ENCODE results near the gene BHLHA15. TPM values are rescaled to one million over a fixed set of nuclear protein-coding genes. Genes with fewer than 3 reads are reported as not detected.
A peak's percentile ranks its signal among the peaks of the same experiment; 100 is the strongest.

Gene BHLHA15
- total RNA-seq, 1 donor from 2014 or later, result 0.32 TPM

- Mint-ChIP-seq H3K27ac (ENCODE audit: unreplicated experiment) (peak overlapping the region; percentile 99), H3K36me3 (ENCODE audit: low read depth) (peaks cover 17% of the 10 kb centered on the region), H3K27me3 (ENCODE audit: low read depth) (no peaks in the 10 kb centered on the region), H3K4me3 (ENCODE audit: unreplicated experiment) (no peak overlapping the region), H3K9me3 (ENCODE audit: low read depth) (peaks cover 2% of the 10 kb centered on the region), H3K4me1 (ENCODE audit: low read depth) (peaks cover 28% of the 10 kb centered on the region)
- no peak for DNase-seq (ENCODE audit: low spot score)
- TF ChIP-seq CTCF (IDR thresholded peaks at IDR 0.05), result no peak
These were observed 27.7 kb downstream of the BHLHA15 start for GRCh38 chr7:98238976-98239375.

- peaks cover 24% of the 10 kb centered on the region for H3K4me1 Mint-ChIP-seq (ENCODE audit: low read depth)
- H3K27me3 Mint-ChIP-seq (ENCODE audit: low read depth), result no peaks in the 10 kb centered on the region
- no peak for DNase-seq (ENCODE audit: low spot score)
- peak overlapping the region; percentile 78 for H3K27ac Mint-ChIP-seq (ENCODE audit: unreplicated experiment)
- peak; percentile 85 for TF ChIP-seq CTCF (IDR thresholded peaks at IDR 0.05)
- H3K4me3 Mint-ChIP-seq (ENCODE audit: unreplicated experiment), result no peak overlapping the region
- H3K9me3 Mint-ChIP-seq (ENCODE audit: low read depth), result peaks cover 2% of the 10 kb centered on the region
- peaks cover 15% of the 10 kb centered on the region for H3K36me3 Mint-ChIP-seq (ENCODE audit: low read depth)
These were observed 29.9 kb downstream of the BHLHA15 start for GRCh38 chr7:98240961-98241673.

- H3K36me3 Mint-ChIP-seq (ENCODE audit: low read depth), result peaks cover 15% of the 10 kb centered on the region
- H3K9me3 Mint-ChIP-seq (ENCODE audit: low read depth), result peaks cover 2% of the 10 kb centered on the region
- peak; percentile 33 for TF ChIP-seq CTCF (IDR thresholded peaks at IDR 0.05)
- H3K27ac Mint-ChIP-seq (ENCODE audit: unreplicated experiment), result no peak overlapping the region
- no peak for DNase-seq (ENCODE audit: low spot score)
- peaks cover 24% of the 10 kb centered on the region for H3K4me1 Mint-ChIP-seq (ENCODE audit: low read depth)
- no peaks in the 10 kb centered on the region for H3K27me3 Mint-ChIP-seq (ENCODE audit: low read depth)
- H3K4me3 Mint-ChIP-seq (ENCODE audit: unreplicated experiment), result no peak overlapping the region
These were observed 30.5 kb downstream of the BHLHA15 start for GRCh38 chr7:98241674-98242241.

- Mint-ChIP-seq H3K36me3 (ENCODE audit: low read depth) (peaks cover 15% of the 10 kb centered on the region), H3K27me3 (ENCODE audit: low read depth) (no peaks in the 10 kb centered on the region), H3K27ac (ENCODE audit: unreplicated experiment) (no peak overlapping the region), H3K4me1 (ENCODE audit: low read depth) (peaks cover 24% of the 10 kb centered on the region), H3K4me3 (ENCODE audit: unreplicated experiment) (no peak overlapping the region), H3K9me3 (ENCODE audit: low read depth) (peaks cover 2% of the 10 kb centered on the region)
- no peak for TF ChIP-seq CTCF (IDR thresholded peaks at IDR 0.05)
- DNase-seq (ENCODE audit: low spot score), result no peak
These were observed 31.1 kb downstream of the BHLHA15 start for GRCh38 chr7:98242342-98242741.

GRCh38 chr7:98242934-98243333 is 31.7 kb downstream of the BHLHA15 start:
- H3K27ac Mint-ChIP-seq (ENCODE audit: unreplicated experiment), result no peak overlapping the region
- H3K36me3 Mint-ChIP-seq (ENCODE audit: low read depth), result peaks cover 13% of the 10 kb centered on the region
- no peak overlapping the region for H3K4me3 Mint-ChIP-seq (ENCODE audit: unreplicated experiment)
- H3K4me1 Mint-ChIP-seq (ENCODE audit: low read depth), result peaks cover 24% of the 10 kb centered on the region
- no peak for DNase-seq (ENCODE audit: low spot score)
- no peak for TF ChIP-seq CTCF (IDR thresholded peaks at IDR 0.05)
- H3K27me3 Mint-ChIP-seq (ENCODE audit: low read depth), result no peaks in the 10 kb centered on the region
- peaks cover 2% of the 10 kb centered on the region for H3K9me3 Mint-ChIP-seq (ENCODE audit: low read depth)
